Fibroblast of the aortic adventitia (primary cell): Measurements from ENCODE around the gene NAV2. TPM values are rescaled to one million over a fixed set of nuclear protein-coding genes. Genes with fewer than 3 reads are reported as not detected.

Source experiments
- DNase-seq: peaks from one replicate; pipeline ENCODE4 v3.0.0-alpha.2; 2010; ENCODE audit warnings: low read depth
- H3K4me3 ChIP-seq: 2 replicates; pipeline ENCODE4 v1.5.1; 2011; ENCODE audit warnings: low read depth, mild to moderate bottlenecking, control low read depth, low read length, moderate library complexity
- total RNA-seq: library from RNA; depleted of rRNA; stranded (reverse); fragments of >200 nt; gene quantifications from 2 replicates; pipeline ENCODE4 v1.2.3, GENCODE V29; 2012; ENCODE audit warnings: low replicate concordance
- TF ChIP-seq, protein P1 (sequence below): IDR thresholded peaks from 2 replicates; pipeline ENCODE4 v1.5.1; 2011; ENCODE audit warnings: mild to moderate bottlenecking, low read length, control low read depth, inconsistent platforms; ENCODE audit not compliant: insufficient read depth

Gene NAV2
- total RNA-seq, 1 donor = 44.6 TPM

DNA sequence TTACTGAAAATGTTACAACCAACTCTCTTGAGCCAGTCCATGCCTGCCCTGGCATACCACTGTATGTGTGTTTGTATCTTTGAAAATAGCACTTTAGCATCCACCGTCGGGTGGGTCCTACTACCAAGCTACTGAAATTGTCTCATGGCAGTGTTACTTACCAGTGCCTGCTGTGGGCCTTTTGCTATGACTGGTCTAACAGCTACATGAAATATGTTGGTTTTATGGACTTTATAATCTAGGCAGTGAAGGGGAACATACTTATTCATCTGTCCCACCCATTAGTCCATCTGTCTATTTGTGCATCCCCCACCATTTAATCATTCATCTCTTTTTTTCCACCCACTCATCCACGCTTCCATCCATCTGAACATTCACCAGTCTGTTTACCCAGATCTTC lies 106.0 kb downstream of the NAV2 start:
- no peak for DNase-seq
- no peak overlapping the region for H3K4me3 ChIP-seq
- TF ChIP-seq, protein P1, sequence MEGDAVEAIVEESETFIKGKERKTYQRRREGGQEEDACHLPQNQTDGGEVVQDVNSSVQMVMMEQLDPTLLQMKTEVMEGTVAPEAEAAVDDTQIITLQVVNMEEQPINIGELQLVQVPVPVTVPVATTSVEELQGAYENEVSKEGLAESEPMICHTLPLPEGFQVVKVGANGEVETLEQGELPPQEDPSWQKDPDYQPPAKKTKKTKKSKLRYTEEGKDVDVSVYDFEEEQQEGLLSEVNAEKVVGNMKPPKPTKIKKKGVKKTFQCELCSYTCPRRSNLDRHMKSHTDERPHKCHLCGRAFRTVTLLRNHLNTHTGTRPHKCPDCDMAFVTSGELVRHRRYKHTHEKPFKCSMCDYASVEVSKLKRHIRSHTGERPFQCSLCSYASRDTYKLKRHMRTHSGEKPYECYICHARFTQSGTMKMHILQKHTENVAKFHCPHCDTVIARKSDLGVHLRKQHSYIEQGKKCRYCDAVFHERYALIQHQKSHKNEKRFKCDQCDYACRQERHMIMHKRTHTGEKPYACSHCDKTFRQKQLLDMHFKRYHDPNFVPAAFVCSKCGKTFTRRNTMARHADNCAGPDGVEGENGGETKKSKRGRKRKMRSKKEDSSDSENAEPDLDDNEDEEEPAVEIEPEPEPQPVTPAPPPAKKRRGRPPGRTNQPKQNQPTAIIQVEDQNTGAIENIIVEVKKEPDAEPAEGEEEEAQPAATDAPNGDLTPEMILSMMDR = no peak

DNA sequence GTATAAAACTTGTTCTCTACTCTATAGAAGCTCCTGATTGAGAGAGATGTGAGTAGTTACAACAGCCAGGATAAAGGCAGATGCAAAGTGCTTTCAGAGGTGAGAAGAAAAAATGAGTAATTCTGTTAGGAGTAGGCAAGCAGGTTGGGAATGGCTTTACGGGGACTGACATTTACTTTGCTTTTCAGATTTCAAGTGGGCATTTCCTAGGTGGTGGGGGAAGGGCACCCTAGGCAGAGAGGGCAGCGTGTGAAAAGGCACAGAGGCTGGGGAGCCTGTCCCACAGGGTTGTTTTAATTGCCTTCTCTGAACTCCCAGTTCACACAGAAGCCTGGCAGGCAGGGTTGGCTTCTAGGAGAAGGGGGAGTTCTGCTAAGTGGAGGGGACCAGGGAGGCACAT lies 106.5 kb downstream of the NAV2 start:
- no peak overlapping the region for H3K4me3 ChIP-seq
- no peak for DNase-seq
- TF ChIP-seq, protein P1 = no peak

DNA sequence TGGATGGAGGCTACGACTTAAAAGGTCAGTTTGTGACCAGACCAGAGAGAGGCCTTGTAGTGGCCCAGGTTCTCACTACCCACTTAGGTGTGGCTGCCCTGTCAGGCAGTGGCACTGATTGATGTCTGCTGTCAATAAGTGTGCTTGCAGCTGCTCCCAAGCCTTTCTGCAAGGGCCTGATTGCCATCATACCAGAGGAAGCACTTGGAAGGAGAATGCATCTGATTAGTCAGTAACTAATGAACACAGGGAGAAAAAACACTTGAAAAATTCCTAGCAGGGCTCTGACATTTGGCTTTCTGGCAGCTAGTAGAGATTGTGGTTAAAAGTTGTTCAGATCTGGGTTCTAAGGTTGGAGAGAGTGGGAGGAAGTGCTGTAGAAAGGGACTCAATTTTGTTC lies 107.5 kb downstream of the NAV2 start:
- TF ChIP-seq, protein P1 = no peak
- peak; percentile 65 for DNase-seq
- no peak overlapping the region for H3K4me3 ChIP-seq

DNA sequence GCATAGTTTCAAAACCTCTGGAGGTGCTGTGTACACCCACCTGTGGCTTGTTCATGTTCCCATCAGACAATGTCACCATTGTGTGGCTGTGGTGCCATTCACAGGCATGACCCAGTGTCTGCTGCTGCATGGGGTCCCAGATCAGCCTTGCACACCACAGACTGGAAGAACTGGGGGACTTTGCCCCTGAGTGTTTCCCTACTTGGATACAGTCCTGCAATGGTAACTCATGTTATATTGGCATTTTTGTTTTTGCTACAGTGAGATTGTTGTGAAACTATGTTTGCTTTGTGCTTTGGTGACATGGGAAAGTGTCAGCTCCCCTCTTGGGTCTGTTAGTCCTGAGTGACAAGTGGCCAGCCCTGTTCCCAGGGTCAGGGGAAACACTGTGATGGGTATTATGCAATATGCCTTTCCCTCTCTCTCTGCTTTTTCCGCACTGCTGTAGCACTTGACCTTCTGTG lies 108.8 kb downstream of the NAV2 start:
- H3K4me3 ChIP-seq = no peak overlapping the region
- TF ChIP-seq, protein P1 = no peak
- no peak for DNase-seq

DNA sequence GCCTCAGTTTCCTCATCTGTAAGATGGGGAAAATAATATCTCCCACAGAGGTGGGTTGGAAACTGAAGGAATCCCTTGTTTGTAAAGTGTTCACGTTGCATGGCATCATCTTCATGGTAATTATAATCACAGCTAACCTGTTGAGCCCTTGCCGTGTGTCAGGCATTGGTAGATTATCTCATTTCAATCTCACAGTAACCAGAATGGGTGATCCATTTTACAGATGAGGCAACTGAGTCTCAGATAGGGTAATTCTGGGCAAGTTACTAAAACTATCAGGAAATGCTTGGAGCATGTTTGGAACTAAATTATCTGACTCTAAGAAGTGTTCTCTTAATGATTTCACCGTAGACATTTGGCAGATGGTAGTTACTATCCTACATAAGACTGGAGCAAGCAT lies 109.4 kb downstream of the NAV2 start:
- TF ChIP-seq, protein P1 = no peak
- no peak for DNase-seq
- H3K4me3 ChIP-seq = no peak overlapping the region

- TF ChIP-seq, protein P1 = no peak
- H3K4me3 ChIP-seq = no peak overlapping the region
These were observed 109.9 kb downstream of the NAV2 start for GRCh38 chr11:19822531-19822930.

GRCh38 chr11:19826606-19827005 lies 114.0 kb downstream of the NAV2 start:
- H3K4me3 ChIP-seq = no peak overlapping the region
- TF ChIP-seq, protein P1 = no peak
- DNase-seq = no peak

More at GRCh38 chr11:19822531-19822930, 109.9 kb downstream of the NAV2 start:
- DNase-seq = no peak
